Keratinocyte (primary cell): ENCODE data around the gene KMT2C.

ENCODE experiments used
- EZH2 ChIP-seq: IDR thresholded peaks from one replicate; pipeline ENCODE4 v1.6.1; 2012; ENCODE audit warnings: inconsistent platforms, mild to moderate bottlenecking, low read length, moderate library complexity
- TF ChIP-seq, protein P1 (sequence below), 3 experiments: IDR thresholded peaks in 1 of 3; conservative IDR thresholded peaks in 1 of 3; optimal IDR thresholded peaks in 1 of 3; 2 replicates in 2 of 3; 3 replicates in 1 of 3; pipeline versions ENCODE3 to v1.5.1; 2011; ENCODE audit warnings: low read length in 3 of 3, mild to moderate bottlenecking in 3 of 3, moderate library complexity in 2 of 3, control low read depth in 1 of 3, inconsistent platforms in 1 of 3; ENCODE audit not compliant: insufficient read depth in 2 of 3; ENCODE audit errors: extremely low read depth in 1 of 3

- no peak for TF ChIP-seq EZH2
- TF ChIP-seq, protein P1, sequence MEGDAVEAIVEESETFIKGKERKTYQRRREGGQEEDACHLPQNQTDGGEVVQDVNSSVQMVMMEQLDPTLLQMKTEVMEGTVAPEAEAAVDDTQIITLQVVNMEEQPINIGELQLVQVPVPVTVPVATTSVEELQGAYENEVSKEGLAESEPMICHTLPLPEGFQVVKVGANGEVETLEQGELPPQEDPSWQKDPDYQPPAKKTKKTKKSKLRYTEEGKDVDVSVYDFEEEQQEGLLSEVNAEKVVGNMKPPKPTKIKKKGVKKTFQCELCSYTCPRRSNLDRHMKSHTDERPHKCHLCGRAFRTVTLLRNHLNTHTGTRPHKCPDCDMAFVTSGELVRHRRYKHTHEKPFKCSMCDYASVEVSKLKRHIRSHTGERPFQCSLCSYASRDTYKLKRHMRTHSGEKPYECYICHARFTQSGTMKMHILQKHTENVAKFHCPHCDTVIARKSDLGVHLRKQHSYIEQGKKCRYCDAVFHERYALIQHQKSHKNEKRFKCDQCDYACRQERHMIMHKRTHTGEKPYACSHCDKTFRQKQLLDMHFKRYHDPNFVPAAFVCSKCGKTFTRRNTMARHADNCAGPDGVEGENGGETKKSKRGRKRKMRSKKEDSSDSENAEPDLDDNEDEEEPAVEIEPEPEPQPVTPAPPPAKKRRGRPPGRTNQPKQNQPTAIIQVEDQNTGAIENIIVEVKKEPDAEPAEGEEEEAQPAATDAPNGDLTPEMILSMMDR (optimal IDR thresholded peaks at IDR 0.05 in 1 of 3, IDR thresholded peaks at IDR 0.05 in 1 of 3, conservative IDR thresholded peaks at IDR 0.05 in 1 of 3; ENCODE audit: extremely low read depth in 1 of 3, insufficient read depth in 2 of 3, low read length in 3 of 3) = no peak
Measured at GRCh38 chr7:152149363-152149762, 286.4 kb downstream of the KMT2C start.
